NCI-H128 (cell line): Measurements from ENCODE around the gene C9orf78.
"Not testable (repeated sequence)": the region's sequence is repeated elsewhere in the genome, so short reads cannot be mapped to it uniquely, and the experiment has no call there.

ENCODE experiments used
- DNase-seq: peaks from one replicate; lab custom pipeline; 2025; ENCODE audit not compliant: unreplicated experiment; lab: John Stamatoyannopoulos, UW

The C9orf78 gene

DNA sequence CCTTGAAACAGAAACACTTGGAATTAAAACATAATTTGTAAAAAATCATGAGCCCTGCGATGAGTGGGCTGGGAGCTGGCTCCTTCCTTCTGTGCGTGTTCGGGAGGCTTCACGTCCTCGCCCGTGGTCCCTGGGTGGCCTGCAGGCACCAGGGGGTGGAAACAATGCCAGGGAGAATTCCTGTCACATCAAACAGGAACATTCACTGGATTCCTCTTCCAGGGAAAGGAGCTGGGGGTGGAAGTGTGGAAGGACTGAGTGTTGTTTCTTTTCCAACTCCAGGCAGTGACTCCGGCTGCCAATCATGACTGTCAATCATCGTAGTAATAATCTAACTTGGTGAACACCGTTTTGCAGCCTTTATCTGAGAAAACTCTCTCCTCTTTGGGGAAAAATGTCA, 21.4 kb downstream of the C9orf78 start:
- no peak for DNase-seq

- no peak for DNase-seq
Measured at GRCh38 chr9:129812385-129812784, 22.7 kb downstream of the C9orf78 start.

DNA sequence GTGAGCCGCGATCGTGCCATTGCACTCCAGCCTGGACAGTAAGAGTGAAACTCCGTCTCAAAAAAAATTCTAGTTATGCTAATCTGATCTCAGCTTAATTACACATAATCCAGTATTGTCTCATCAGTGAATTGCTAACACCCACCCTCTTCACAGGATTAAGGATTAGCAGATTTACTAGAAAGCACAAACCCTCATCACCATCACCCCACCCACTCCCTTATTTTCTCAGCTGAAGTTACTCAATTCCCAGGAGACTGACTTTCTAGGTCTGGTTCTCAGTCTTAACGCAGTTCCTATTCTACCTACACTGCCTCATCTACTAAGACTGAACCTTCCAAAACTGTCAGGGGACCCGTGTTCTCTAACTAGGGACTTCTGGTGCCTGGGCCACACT, 23.1 kb downstream of the C9orf78 start:
- no peak for DNase-seq

DNA sequence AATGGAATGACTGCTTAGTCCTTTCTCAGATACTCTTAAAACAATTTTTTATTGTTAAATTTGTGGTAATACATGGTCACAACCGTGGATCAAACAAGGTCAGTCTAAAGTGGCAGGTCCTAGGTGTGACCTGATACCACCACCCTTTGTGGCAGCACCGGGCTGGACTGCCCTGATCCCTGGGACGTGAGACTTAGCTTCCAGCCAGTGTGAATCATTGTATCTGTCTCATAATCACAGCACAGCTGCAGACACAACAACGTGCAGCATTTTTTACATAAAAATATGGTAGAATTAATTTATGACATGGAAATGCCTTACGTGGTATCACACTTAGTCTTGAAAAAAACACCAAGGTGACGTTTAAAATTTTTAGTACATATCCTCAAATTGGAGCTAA, 24.3 kb downstream of the C9orf78 start:
- DNase-seq: no peak

DNA sequence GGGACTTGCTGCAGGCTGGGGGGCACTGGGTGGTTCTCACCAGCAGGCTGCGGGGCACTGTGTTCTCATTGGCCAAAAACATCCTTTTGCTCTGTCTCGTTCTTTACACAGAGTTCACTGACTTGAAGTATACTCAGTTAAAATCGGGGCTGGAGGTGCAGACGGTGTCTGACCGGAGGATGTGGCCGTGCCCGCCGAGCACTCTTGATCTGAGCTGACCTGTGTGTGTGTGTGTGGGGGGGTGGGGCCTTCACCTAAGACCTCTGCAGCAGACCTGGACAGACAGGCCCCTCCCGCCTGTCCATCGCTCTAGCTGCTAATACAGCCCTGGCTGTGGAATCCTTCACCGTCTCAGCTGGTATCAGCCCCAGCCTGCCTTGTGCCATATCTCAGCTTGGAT, 25.0 kb downstream of the C9orf78 start:
- no peak for DNase-seq

GRCh38 chr9:129809346-129809745, 25.7 kb downstream of the C9orf78 start:
- DNase-seq: no peak

DNA sequence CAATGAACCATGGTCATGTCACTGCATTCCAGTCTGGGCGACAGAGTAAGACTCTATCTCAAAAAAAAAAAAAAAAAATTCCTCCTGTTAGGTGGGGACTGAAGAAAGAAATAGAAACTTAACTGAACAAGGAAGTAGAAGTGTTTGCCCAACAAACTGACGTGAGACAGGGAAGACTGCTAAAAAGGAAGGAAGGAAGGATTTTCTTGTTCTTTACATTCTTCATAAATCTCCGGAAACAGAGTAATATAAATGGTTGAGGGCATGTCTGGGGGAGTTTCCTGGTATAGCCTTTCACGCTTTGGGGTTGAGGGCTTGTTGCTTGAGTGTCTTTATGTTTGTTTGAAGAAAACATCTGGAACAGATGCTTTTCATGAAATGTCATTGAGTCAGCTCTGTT, 29.0 kb downstream of the C9orf78 start:
- DNase-seq: no peak

DNA sequence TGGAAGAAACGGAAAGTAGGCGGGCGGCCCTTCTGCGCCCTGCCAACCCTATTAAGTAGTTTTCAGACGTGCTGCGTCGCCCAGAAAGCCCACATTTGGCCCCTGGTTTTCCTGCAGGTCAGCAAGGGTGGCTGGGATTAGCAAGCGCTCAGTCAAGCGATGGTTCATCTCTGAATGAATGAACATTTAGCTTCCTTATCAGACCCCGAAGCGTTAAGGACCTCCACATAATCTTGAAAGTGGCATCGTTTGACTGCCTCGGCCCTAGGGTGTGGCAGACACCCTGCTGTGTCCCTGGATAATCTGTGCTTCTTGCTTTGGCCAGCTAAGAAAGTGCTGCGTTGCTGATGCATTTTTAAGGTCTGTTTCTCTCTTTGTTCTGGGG, 31.4 kb downstream of the C9orf78 start:
- DNase-seq: no peak

GRCh38 chr9:129802833-129803675, 32.0 kb downstream of the C9orf78 start, which contains the start of gene TOR1B:
Gene TOR1B, plus strand, starts transcription at chr9:129803184. Its CDS starts 29 bp downstream, at chr9:129803213.
- peak; percentile 86 for DNase-seq

GRCh38 chr9:129801504-129801903, 33.6 kb downstream of the C9orf78 start:
- no peak for DNase-seq

DNA sequence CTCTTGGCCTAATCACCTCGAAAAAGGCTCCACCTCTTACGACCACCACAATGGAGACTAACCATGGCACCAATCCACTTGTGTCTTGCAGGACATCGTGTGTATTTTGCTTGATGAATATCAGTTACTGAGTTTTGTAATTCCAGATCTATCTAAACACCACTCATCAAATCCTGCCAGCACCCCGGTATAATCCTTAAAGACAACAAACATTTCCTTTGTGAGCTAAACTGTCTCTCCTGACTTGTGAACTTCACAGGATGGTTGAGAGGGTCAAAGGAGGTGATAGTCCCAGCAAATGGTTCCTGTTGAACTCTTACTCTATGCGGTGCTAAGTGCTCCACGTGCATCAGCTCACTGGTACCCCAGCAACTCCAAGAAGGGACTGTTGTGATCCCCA, 36.1 kb downstream of the C9orf78 start:
- no peak for DNase-seq

DNA sequence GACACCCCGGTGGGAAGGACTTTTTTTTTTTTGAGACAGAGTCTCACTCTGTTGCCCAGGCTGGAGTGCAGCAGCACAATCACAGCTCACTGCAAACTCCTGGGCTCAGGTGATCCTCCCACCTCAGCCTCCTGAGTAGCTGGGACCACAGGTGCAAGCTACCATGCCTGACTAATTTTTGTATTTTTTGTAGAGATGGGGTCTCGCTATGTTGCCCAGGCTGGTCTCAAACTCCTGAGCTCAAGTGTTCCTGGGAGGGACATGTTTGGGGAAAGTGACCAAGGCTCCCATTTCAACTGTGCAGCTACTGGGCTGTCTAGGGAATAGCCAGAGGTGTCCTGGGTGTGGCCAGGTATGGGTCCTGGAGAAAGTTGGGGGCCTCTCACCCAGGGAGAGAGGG, 39.0 kb downstream of the C9orf78 start:
- not testable (repeated sequence) for DNase-seq

DNA sequence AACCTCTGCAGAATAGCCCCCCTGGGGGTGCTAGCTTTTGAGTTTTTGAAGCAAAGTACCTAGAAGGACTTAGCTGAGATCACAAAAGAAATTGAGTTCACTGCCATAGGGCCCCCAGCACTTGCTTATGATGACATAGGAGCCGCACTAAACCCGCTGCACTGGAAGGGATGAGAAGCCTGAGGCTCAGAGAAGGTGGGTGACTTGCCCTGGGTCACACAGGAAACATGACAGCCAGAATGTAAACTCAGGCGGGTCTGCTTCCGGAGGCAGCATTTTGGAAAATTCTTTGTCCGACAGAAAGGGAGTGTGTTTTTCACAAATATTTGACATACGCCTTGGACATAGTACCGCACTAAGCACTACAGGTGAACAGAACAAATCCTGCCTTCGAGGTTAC, 40.5 kb downstream of the C9orf78 start:
- DNase-seq: no peak

- no peak for DNase-seq
Measured at GRCh38 chr9:129786481-129786880, 48.6 kb downstream of the C9orf78 start.

DNA sequence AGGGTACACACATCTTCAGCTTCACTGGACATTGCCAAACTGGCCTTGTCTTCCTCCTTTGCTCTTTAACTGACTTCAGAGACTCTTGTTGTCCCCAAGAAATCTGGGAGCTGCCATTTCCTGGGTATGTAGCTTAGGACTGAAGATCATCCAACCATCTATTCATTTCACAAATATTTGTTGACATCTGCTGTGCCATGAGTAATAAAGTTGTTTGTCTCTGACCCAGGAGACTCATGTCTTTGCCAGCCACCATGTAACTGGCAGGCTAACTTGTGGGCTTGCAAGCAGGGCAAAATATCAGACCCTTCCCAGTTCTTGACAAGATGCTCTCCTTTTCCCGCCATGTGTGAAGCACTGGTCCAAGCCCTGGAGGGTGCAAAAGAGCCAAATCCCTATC, 49.2 kb downstream of the C9orf78 start:
- DNase-seq: no peak

GRCh38 chr9:129784970-129785369, 50.1 kb downstream of the C9orf78 start:
- DNase-seq: not testable (repeated sequence)

- peak; percentile 55 for DNase-seq
Measured at GRCh38 chr9:129783516-129784361, 51.3 kb downstream of the C9orf78 start.

GRCh38 chr9:129781981-129782380, 53.1 kb downstream of the C9orf78 start:
- DNase-seq: no peak

DNA sequence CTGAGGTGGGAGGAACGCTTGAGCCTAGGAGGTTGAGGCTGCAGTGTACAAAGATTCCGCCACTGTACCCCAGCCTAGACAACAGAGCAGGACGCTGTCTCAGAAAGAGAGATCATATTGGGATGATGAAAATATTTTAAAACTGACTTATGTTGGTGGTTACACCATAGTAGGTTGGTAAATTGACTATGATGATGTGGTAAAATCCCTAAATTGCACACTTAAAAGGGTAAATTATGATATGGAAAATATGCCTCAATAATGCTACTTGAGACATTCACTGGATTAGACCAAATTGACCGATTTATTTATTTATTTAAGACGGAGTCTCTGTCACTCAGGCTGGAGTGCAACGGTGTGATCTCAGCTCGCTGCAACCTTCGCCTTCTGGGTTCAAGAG, 53.9 kb downstream of the C9orf78 start:
- no peak for DNase-seq

DNA sequence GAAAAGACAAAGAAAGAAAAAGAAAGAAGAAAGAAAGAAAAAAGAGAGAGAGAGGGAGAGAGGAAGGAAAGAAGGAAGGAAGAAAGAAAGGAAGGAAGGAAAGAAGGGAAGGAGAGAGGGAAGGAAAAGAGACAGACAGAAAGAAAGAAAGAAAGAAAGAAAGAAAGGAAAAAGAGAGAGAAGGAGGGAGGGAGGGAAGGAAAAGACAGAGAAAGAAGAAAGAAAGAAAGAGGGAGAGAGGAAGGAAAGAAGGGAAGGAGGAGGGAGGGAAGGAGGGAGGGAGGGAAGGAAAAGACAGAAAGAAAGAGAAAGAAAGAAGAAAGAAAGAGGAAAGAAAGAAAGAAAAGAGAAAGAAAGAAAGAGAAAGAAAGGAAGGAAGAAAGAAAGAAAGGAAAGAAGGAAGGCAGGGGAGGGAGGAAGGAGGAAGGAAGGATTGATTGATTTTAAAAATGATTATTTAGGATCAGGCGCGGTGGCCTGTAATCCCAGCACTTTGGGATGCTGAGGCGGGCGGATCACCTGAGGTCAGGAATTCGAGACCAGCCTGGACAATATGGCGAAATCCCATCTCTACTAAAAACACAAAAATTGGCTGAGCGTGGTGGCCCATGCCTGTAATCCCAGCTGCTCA, 55.4 kb downstream of the C9orf78 start:
- DNase-seq: no peak

GRCh38 chr9:129778469-129778868, 56.6 kb downstream of the C9orf78 start:
- no peak for DNase-seq

GRCh38 chr9:129777769-129778130, 57.3 kb downstream of the C9orf78 start:
- DNase-seq: no peak
